Ishikawa (cell line): ENCODE results near the gene PSMA3.

Source experiments
- CEBPB ChIP-seq: IDR thresholded peaks from 2 replicates; pipeline ENCODE4 v1.6.1; 2012
- EGR1 ChIP-seq: IDR thresholded peaks from 2 replicates; pipeline ENCODE4 v1.6.1; 2012
- EP300 ChIP-seq: IDR thresholded peaks from 2 replicates; pipeline ENCODE4 v1.6.1; 2012; ENCODE audit warnings: borderline replicate concordance
- NFIC ChIP-seq: IDR thresholded peaks from 2 replicates; pipeline ENCODE4 v1.6.1; 2012
- RAD21 ChIP-seq: IDR thresholded peaks from 2 replicates; pipeline ENCODE4 v1.6.1; 2012; ENCODE audit warnings: low read depth
- REST ChIP-seq: IDR thresholded peaks from 2 replicates; pipeline ENCODE4 v1.6.1; 2012; ENCODE audit warnings: low read depth, mild to moderate bottlenecking
- TCF12 ChIP-seq: IDR thresholded peaks from 2 replicates; pipeline ENCODE4 v1.6.1; 2012; ENCODE audit warnings: low read depth
- USF1 ChIP-seq: IDR thresholded peaks from 2 replicates; pipeline ENCODE4 v1.6.1; 2012

- no peak for TF ChIP-seq REST
- no peak for TF ChIP-seq TCF12
- no peak for TF ChIP-seq EGR1
- TF ChIP-seq EP300: no peak
- no peak for TF ChIP-seq RAD21
- TF ChIP-seq CEBPB: no peak
- no peak for TF ChIP-seq USF1
- TF ChIP-seq NFIC: no peak
Measured at GRCh38 chr14:58299401-58300330, 55.0 kb downstream of the PSMA3 start.
